LNCAP (cell line): Measurements from ENCODE around the gene HOXA1.

Experiments
- TF ChIP-seq, protein P1 (sequence below): fragments of 450-650 bp; IDR thresholded peaks from 2 replicates; pipeline ENCODE4 v1.5.1; 2017; ENCODE audit warnings: mild to moderate bottlenecking

HOXA1 gene

DNA sequence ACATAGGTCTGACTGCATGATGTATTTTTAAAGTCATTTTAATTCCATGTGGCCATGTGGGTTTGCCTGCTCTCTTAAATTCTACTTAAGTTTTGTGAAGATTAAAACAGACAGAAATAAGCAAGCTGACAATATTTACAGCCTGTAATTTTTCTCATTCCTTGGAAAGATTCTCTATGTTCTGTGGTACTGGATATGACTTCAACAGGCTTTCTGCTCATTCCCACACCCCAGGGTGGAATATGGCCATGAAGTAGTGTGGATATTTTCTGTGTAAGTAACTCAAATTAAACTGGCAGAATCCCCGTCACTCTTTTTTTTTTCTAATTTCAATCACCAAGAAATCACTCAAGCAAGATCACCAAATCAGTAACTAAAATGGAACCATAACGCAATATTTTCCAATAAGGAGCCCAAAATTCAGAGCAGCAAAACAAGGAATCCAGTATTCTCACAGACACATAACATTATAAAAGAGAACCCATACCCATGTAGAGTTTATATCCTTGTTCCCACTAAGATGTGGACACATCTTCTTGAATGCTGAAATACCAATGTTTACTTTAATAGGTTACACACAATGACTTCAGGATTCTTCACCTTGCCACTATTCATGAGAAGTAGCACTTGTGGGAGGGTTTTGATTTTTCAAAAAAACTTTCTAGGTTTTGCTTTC lies 42.0 kb upstream of the HOXA1 start:
- TF ChIP-seq, protein P1, sequence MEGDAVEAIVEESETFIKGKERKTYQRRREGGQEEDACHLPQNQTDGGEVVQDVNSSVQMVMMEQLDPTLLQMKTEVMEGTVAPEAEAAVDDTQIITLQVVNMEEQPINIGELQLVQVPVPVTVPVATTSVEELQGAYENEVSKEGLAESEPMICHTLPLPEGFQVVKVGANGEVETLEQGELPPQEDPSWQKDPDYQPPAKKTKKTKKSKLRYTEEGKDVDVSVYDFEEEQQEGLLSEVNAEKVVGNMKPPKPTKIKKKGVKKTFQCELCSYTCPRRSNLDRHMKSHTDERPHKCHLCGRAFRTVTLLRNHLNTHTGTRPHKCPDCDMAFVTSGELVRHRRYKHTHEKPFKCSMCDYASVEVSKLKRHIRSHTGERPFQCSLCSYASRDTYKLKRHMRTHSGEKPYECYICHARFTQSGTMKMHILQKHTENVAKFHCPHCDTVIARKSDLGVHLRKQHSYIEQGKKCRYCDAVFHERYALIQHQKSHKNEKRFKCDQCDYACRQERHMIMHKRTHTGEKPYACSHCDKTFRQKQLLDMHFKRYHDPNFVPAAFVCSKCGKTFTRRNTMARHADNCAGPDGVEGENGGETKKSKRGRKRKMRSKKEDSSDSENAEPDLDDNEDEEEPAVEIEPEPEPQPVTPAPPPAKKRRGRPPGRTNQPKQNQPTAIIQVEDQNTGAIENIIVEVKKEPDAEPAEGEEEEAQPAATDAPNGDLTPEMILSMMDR: no peak

DNA sequence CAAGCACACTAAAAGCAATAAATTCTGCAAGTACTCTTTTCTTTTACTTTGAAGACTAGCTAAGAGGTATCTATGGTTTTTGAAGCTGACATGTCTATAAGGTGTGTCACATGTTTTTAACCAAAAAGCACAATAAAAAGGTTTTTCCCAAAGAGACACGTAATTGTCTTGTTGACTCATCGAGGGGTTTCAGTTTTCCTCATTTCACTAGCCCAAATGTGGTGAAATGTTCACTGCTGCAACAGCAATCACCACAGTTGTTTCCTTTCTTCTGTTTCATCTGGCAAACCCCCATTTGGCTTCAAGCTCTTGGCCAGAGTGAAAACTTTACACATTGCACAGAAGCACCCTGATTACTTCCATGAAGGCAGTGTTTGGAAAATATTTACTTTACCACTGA lies 38.6 kb upstream of the HOXA1 start:
- TF ChIP-seq, protein P1: no peak

DNA sequence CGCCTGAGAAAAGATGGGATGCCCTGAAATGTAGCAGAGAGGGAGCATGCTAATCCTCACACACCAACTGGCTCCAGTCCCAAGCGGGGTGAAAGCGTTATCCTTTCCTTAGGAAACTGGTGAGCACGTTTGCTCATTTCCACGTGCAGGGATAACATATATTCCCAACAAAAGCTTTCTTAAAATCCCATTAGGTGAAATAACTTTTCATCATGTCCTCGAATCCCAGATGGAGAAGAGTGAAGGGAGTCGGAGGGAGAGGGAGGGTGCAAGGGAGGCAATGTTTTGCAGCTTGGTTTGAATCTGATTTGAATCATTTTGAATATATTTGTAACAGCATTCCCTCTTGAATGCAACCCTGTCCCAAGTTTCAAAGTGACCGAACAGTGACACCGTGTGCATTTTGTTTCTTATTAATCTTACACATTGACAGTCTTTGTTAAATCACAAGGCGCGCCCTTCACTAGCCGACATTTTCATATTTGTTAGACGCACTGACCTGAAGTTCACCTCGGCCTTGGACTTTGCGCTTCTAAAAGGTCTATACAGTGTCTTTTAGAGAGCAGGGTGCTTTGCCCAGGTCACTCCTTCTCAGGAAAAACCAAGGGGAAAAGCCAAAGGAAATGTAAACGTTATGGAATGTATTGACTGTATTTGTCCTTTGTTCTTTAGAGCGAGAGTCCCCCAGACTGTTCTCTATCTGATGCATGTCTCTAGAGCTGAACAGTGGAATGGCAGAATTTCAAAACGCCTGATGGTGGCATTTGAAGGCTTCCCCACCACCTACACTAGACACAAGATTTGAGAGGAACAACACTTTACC lies 37.8 kb upstream of the HOXA1 start:
- TF ChIP-seq, protein P1: no peak

DNA sequence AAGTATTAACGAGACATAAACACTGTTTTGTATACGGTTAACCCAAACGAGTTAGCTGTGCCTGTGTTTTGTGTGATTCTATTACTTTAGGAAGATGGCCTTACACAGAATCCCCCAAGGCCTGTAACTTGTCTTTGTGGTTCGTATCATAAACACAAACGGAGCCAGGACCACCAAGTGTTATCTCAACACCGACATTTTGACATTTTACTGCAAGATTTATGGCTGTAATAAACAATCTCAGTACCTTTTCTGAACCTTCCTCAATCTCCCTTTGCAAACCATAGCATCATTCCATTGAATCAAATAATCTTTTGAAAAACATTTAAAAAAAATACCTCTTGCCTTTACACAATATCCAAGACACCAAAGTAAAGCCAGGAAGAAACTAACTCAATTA lies 37.2 kb upstream of the HOXA1 start:
- TF ChIP-seq, protein P1: no peak

DNA sequence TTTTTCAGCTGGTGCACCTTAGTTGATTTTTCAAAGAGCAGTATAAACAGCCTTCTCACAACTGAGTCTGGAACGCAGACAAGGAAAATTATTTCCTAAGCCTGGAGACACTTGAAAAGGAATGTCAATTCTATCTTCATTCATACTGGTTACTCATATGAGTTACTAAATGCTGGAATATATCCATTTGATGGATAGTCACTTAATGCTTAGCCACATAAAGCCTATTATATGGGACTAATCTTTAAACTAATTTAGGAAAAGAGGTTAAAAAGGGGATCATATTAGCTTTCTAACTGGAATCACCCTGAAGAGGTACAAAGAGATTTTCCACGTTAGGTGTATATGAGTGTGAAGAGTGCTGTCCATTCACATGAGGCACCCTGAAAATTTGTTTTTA lies 36.4 kb upstream of the HOXA1 start:
- TF ChIP-seq, protein P1: no peak

DNA sequence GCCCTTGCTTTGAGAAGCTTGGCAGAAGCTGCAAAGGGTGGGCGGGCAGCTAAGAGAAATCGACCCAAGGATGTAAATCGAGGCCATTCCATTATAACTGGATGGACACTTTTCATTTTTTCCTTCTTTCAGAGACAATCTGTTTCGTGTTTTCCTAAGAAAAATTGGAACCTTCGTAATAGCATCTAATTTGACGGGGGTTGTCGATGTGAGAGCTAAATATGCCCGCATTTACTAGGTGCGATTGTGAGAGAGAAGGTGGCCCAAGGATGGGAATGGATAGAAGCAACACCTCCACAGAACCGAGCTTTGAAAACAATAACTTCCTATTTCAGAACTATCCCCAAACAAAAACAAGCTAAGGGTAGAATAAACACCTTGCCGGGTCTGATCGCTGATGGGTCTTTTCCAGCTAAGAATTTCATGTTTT lies 35.6 kb upstream of the HOXA1 start:
- TF ChIP-seq, protein P1: no peak

DNA sequence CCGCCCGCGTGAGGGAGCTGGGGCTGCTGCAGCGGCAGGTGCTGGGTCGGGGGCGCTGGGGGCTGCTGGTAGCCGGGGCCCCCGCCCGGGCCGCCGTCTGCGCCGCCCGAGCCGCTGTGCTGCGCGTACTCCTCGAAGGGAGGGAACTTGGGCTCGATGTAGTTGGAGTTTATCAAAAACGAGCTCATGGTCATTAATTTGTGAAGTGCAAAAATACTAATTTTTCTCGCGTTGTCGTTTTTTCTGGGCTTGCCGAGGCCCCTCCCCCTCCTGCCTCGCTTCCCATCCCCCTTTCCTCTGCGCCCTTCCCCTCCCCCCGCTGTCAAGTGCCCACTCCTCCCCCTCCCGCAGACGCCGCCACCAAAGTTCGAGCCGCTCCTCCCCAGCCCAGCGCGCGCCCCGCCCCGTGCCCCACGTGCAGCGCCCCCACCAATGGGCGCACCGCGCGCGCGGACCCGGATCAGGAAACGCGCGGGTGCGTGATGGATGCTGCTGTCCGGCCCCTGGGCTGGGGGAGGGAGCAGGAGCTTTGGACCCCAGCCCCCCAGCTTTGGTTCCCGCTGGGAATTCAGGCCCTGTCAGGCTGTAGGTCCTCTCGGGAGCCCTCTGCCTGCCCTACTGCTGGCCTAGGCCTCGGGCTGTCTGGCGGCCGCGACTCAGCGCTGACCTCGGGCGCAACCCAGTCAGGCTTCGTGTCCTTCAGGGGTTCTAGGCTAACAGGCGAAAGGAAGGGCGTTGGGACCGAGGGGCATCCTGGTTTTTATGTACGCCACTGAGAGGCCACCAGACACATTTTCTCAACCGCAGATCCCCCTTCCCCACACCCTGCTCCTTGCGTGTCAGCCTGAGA lies 35.0 kb upstream of the HOXA1 start, which contains the start of gene HOXA4:
HOXA4 (minus strand) TSS at position 218 of the 850 bp plus-strand sequence; CDS start at position 194, 24 bp downstream.
- TF ChIP-seq, protein P1: no peak
